ENCODE measurements around the gene GDNF. TPM values are rescaled to one million over a fixed set of nuclear protein-coding genes. Genes with fewer than 3 reads are reported as not detected.
"Not testable (repeated sequence)": the region's sequence is repeated elsewhere in the genome, so short reads cannot be mapped to it uniquely, and the experiment has no call there.

Gene GDNF
- total RNA-seq, 1 experiment from 2014 or later, result 14.7 TPM

- H3K4me3 ChIP-seq (ENCODE audit: low read depth, low read length, poor library complexity, severe bottlenecking), result no peak overlapping the region
- no peak for DNase-seq (ENCODE audit: low spot score)
- no peak overlapping the region for H3K27ac ChIP-seq (ENCODE audit: low read depth, low read length, poor library complexity, severe bottlenecking)
- H3K27me3 ChIP-seq (replicated peaks; ENCODE audit: insufficient read depth, low read depth, low read length, poor library complexity), result no peaks in the 10 kb centered on the region
- H3K9me3 ChIP-seq (ENCODE audit: low read depth, low read length, poor library complexity, severe bottlenecking), result no peaks in the 10 kb centered on the region
- H3K36me3 ChIP-seq (ENCODE audit: insufficient read depth, low read length, poor library complexity, severe bottlenecking), result no peaks in the 10 kb centered on the region
- intact Hi-C loops (cut with micrococcal nuclease; ENCODE audit: unreplicated experiment), result no loop called here
- H3K4me1 ChIP-seq (ENCODE audit: insufficient read depth, low read length, poor library complexity, severe bottlenecking), result no peaks in the 10 kb centered on the region
- CTCF ChIA-PET, result no interaction called here
- no TSS peak for BruUV-seq (replicated peaks)
- no peak for TF ChIP-seq EZH2 (IDR thresholded peaks at IDR 0.05; ENCODE audit: borderline replicate concordance, low read depth, low read length, poor library complexity, severe bottlenecking)
- TF ChIP-seq, protein P1, sequence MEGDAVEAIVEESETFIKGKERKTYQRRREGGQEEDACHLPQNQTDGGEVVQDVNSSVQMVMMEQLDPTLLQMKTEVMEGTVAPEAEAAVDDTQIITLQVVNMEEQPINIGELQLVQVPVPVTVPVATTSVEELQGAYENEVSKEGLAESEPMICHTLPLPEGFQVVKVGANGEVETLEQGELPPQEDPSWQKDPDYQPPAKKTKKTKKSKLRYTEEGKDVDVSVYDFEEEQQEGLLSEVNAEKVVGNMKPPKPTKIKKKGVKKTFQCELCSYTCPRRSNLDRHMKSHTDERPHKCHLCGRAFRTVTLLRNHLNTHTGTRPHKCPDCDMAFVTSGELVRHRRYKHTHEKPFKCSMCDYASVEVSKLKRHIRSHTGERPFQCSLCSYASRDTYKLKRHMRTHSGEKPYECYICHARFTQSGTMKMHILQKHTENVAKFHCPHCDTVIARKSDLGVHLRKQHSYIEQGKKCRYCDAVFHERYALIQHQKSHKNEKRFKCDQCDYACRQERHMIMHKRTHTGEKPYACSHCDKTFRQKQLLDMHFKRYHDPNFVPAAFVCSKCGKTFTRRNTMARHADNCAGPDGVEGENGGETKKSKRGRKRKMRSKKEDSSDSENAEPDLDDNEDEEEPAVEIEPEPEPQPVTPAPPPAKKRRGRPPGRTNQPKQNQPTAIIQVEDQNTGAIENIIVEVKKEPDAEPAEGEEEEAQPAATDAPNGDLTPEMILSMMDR (conservative IDR thresholded peaks at IDR 0.05; ENCODE audit: low read depth, low read length), result no peak
- POLR2A ChIA-PET (ENCODE audit: low non-redundant PET), result interaction anchor here (0.6 kb wide), 1 partner anchor 38 kb away, joined by 4 read pairs; no protein-coding TSS in a partner anchor
Measured at GRCh38 chr5:37787742-37788141, 52.1 kb downstream of the GDNF start.

DNA sequence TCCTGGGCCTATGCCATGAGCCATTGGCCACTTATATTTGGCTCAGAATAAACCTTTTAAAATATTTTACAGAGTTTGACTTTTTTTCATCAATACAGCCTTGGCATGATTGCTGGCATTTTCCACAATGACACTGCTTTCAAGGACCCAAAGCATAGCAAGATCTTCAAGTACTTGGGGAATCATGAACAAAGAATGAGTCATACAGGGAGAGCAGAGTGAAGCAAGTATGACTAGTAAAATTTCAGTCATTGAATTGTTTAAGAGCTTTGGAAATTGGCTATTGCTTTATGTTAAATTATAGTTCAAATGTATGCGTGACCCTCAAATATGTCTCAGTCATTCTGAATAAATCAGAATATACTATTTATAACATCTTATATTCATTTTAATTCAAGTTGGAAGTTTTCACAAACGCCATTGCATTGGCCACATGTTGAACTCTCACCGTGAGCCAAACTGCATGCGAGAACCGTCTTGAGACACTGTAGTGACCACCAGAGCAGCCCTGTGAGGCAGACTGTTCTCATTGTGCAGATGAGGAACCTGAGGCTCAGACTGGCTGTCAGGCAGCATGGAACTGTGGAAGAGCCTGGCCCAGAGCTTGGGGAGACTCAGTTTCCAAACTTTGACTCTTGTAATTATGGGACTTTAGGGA is 52.9 kb downstream of the GDNF start:
- no peaks in the 10 kb centered on the region for H3K9me3 ChIP-seq (ENCODE audit: low read depth, low read length, poor library complexity, severe bottlenecking)
- no peaks in the 10 kb centered on the region for H3K36me3 ChIP-seq (ENCODE audit: insufficient read depth, low read length, poor library complexity, severe bottlenecking)
- TF ChIP-seq, protein P1 (conservative IDR thresholded peaks at IDR 0.05; ENCODE audit: low read depth, low read length), result no peak
- TF ChIP-seq EZH2 (IDR thresholded peaks at IDR 0.05; ENCODE audit: borderline replicate concordance, low read depth, low read length, poor library complexity, severe bottlenecking), result no peak
- POLR2A ChIA-PET (ENCODE audit: low non-redundant PET), result interaction anchor here (0.6 kb wide), 1 partner anchor 38 kb away, joined by 4 read pairs; no protein-coding TSS in a partner anchor
- H3K4me3 ChIP-seq (ENCODE audit: low read depth, low read length, poor library complexity, severe bottlenecking), result no peak overlapping the region
- no peaks in the 10 kb centered on the region for H3K27me3 ChIP-seq (replicated peaks; ENCODE audit: insufficient read depth, low read depth, low read length, poor library complexity)
- no peaks in the 10 kb centered on the region for H3K4me1 ChIP-seq (ENCODE audit: insufficient read depth, low read length, poor library complexity, severe bottlenecking)
- DNase-seq (ENCODE audit: low spot score), result no peak
- BruUV-seq (replicated peaks), result no TSS peak
- CTCF ChIA-PET, result no interaction called here
- intact Hi-C loops (cut with micrococcal nuclease; ENCODE audit: unreplicated experiment), result no loop called here
- no peak overlapping the region for H3K27ac ChIP-seq (ENCODE audit: low read depth, low read length, poor library complexity, severe bottlenecking)

- Histone ChIP-seq H3K4me1 (ENCODE audit: insufficient read depth, low read length, poor library complexity, severe bottlenecking) (no peaks in the 10 kb centered on the region), H3K9me3 (ENCODE audit: low read depth, low read length, poor library complexity, severe bottlenecking) (no peaks in the 10 kb centered on the region), H3K27ac (ENCODE audit: low read depth, low read length, poor library complexity, severe bottlenecking) (no peak overlapping the region), H3K27me3 (replicated peaks; ENCODE audit: insufficient read depth, low read depth, low read length, poor library complexity) (no peaks in the 10 kb centered on the region), H3K4me3 (ENCODE audit: low read depth, low read length, poor library complexity, severe bottlenecking) (no peak overlapping the region), H3K36me3 (ENCODE audit: insufficient read depth, low read length, poor library complexity, severe bottlenecking) (no peaks in the 10 kb centered on the region)
- CTCF ChIA-PET, result no interaction called here
- intact Hi-C loops (cut with micrococcal nuclease; ENCODE audit: unreplicated experiment), result no loop called here
- POLR2A ChIA-PET (ENCODE audit: low non-redundant PET), result no interaction called here
- no TSS peak for BruUV-seq (replicated peaks)
- TF ChIP-seq, protein P1 (conservative IDR thresholded peaks at IDR 0.05; ENCODE audit: low read depth, low read length), result no peak
- TF ChIP-seq EZH2 (IDR thresholded peaks at IDR 0.05; ENCODE audit: borderline replicate concordance, low read depth, low read length, poor library complexity, severe bottlenecking), result no peak
- DNase-seq (ENCODE audit: low spot score), result no peak
Measured at GRCh38 chr5:37786416-37786815, 53.4 kb downstream of the GDNF start.

GRCh38 chr5:37781409-37781808 is 58.4 kb downstream of the GDNF start:
- H3K9me3 ChIP-seq (ENCODE audit: low read depth, low read length, poor library complexity, severe bottlenecking); POLR2A ChIA-PET (ENCODE audit: low non-redundant PET); H3K27me3 ChIP-seq (replicated peaks; ENCODE audit: insufficient read depth, low read depth, low read length, poor library complexity); H3K36me3 ChIP-seq (ENCODE audit: insufficient read depth, low read length, poor library complexity, severe bottlenecking); CTCF ChIA-PET; H3K27ac ChIP-seq (ENCODE audit: low read depth, low read length, poor library complexity, severe bottlenecking); intact Hi-C loops (cut with micrococcal nuclease; ENCODE audit: unreplicated experiment); DNase-seq (ENCODE audit: low spot score); BruUV-seq (replicated peaks); H3K4me3 ChIP-seq (ENCODE audit: low read depth, low read length, poor library complexity, severe bottlenecking); H3K4me1 ChIP-seq (ENCODE audit: insufficient read depth, low read length, poor library complexity, severe bottlenecking): not testable (repeated sequence)

Data from A673 (cell line).